K562 (cell line): ENCODE measurements around the gene TBCCD1. TPM values are rescaled to one million over a fixed set of nuclear protein-coding genes. Genes with fewer than 3 reads are reported as not detected.
A peak's percentile ranks its signal among the peaks of the same experiment; 100 is the strongest.

Experiments
- CCNT2 ChIP-seq: IDR thresholded peaks from 2 replicates; pipeline ENCODE4 v1.6.1; 2011; ENCODE audit warnings: borderline replicate concordance, low read depth, mild to moderate bottlenecking, moderate library complexity, mixed read lengths, low read length; ENCODE audit not compliant: insufficient read length; ENCODE audit errors: extremely low read depth
- CEBPB ChIP-seq: fragments of 450-650 bp; IDR thresholded peaks from 2 replicates; pipeline ENCODE4 v1.6.1; 2016; ENCODE audit warnings: missing genetic modification characterization, missing compliant biosample characterization
- ETS2 ChIP-seq: IDR thresholded peaks from 2 replicates; pipeline ENCODE4 v1.6.1; 2016; ENCODE audit warnings: borderline replicate concordance, missing genetic modification characterization, mild to moderate bottlenecking, moderate library complexity, missing compliant biosample characterization; ENCODE audit not compliant: poor library complexity, severe bottlenecking
- GABPB1 ChIP-seq: sonication (generic); formaldehyde crosslinking; IDR thresholded peaks from 2 replicates; pipeline ENCODE4 v1.8.0; 2022; ENCODE audit warnings: mild to moderate bottlenecking, missing genetic modification reagents
- IFI16 ChIP-seq: fragments of 250-450 bp; sonication (Bioruptor Pico); IDR thresholded peaks from 2 replicates; pipeline ENCODE4 v2.1.2; 2022; ENCODE audit warnings: mild to moderate bottlenecking, inconsistent platforms
- KLF10 ChIP-seq: fragments of 250-450 bp; sonication (Bioruptor Pico); IDR thresholded peaks from 2 replicates; pipeline ENCODE4 v1.6.1; 2021; ENCODE audit warnings: matching md5 sums
- MIER1 ChIP-seq: fragments of 450-650 bp; IDR thresholded peaks from 2 replicates; pipeline ENCODE4 v1.6.1; 2016; ENCODE audit warnings: antibody characterized with exemption, mild to moderate bottlenecking, low read depth
- MNT ChIP-seq, 2 experiments: fragments of 450-650 bp; conservative IDR thresholded peaks; 2 replicates each; pipeline ENCODE4 v1.6.1; 2017; ENCODE audit warnings: mild to moderate bottlenecking in 2 of 2, moderate library complexity in 2 of 2
- NCOA1 ChIP-seq: fragments of 450-650 bp; IDR thresholded peaks from 2 replicates; pipeline ENCODE4 v1.6.1; 2016; ENCODE audit warnings: low read depth
- NFYB ChIP-seq: IDR thresholded peaks from 2 replicates; pipeline ENCODE4 v1.6.1; 2011; ENCODE audit warnings: mild to moderate bottlenecking, moderate library complexity; ENCODE audit not compliant: insufficient read length; ENCODE audit errors: extremely low read depth
- NR0B1 ChIP-seq: fragments of 450-650 bp; IDR thresholded peaks from one replicate; pipeline ENCODE4 v1.6.1; 2018; ENCODE audit warnings: mild to moderate bottlenecking, moderate library complexity; ENCODE audit not compliant: partially characterized antibody
- PKNOX1 ChIP-seq: fragments of 450-650 bp; IDR thresholded peaks from 2 replicates; pipeline ENCODE4 v1.6.1; 2016
- POLR2AphosphoS5 ChIP-seq: IDR thresholded peaks from 2 replicates; pipeline ENCODE4 v1.6.1; 2011; ENCODE audit warnings: mild to moderate bottlenecking, low read depth, low read length, moderate library complexity; ENCODE audit not compliant: control insufficient read depth, insufficient read depth
- SIN3B ChIP-seq: fragments of 450-650 bp; IDR thresholded peaks from 2 replicates; pipeline ENCODE4 v1.6.1; 2017; ENCODE audit warnings: low read depth, mild to moderate bottlenecking, moderate library complexity
- TAF7 ChIP-seq: fragments of 450-650 bp; IDR thresholded peaks from 2 replicates; pipeline ENCODE4 v1.6.1; 2016; ENCODE audit warnings: missing genetic modification characterization, missing compliant biosample characterization
- TCF3 ChIP-seq: sonication (generic); formaldehyde crosslinking; IDR thresholded peaks from 2 replicates; pipeline ENCODE4 v1.4.0; 2020; ENCODE audit warnings: mild to moderate bottlenecking, missing genetic modification reagents
- YBX1 ChIP-seq: fragments of 450-650 bp; IDR thresholded peaks from 2 replicates; pipeline ENCODE4 v1.7.1; 2016; ENCODE audit warnings: mild to moderate bottlenecking
- ZC3H4 ChIP-seq: sonication (generic); formaldehyde crosslinking; IDR thresholded peaks from 2 replicates; pipeline ENCODE4 v1.9.0; 2021; ENCODE audit warnings: missing genetic modification reagents, borderline replicate concordance
- ZNF507 ChIP-seq: conservative IDR thresholded peaks from 2 replicates; pipeline ENCODE4 v1.6.1; 2017; ENCODE audit warnings: missing genetic modification characterization, missing compliant biosample characterization
- ZNF639 ChIP-seq, 2 experiments: fragments of 200-800 bp in 1 of 2; sonication (Bioruptor generic) in 1 of 2; sonication (generic) in 1 of 2; formaldehyde crosslinking in 1 of 2; IDR thresholded peaks in 1 of 2; conservative IDR thresholded peaks in 1 of 2; 2 replicates each; pipeline versions ENCODE4 v1.5.0 to v1.6.1; 2016 to 2020; ENCODE audit warnings: missing compliant biosample characterization in 1 of 2, missing genetic modification characterization in 1 of 2, missing genetic modification reagents in 1 of 2
- ZNF707 ChIP-seq: fragments of 250-450 bp; sonication (Bioruptor Pico); conservative IDR thresholded peaks from 2 replicates; pipeline ENCODE4 v1.8.0; 2022; ENCODE audit warnings: inconsistent platforms, mild to moderate bottlenecking, moderate library complexity
- polyA plus RNA-seq, 8 experiments: library from polyadenylated mRNA; depleted of rRNA in 4 of 8; stranded (reverse) in 5 of 8; unstranded in 3 of 8; fragments of >200 nt; fragmentation: Nextera tagmentation in 2 of 8; fragmentation: Illumina TruSeq in 1 of 8; extraction: Ambion mirVana in 2 of 8; extraction: Trizol in 1 of 8; gene quantifications; 2 replicates each; pipeline versions ENCODE4 v1.2.1 to v1.2.3, GENCODE V29; 2011 to 2014; ENCODE audit warnings: inconsistent platforms in 1 of 8, missing spikeins in 1 of 8
- total RNA-seq, 7 experiments: library from RNA; depleted of rRNA in 6 of 7; stranded (reverse); fragments of >200 nt in 6 of 7; fragmentation: Illumina TruSeq in 2 of 7; extraction: Trizol in 2 of 7; gene quantifications; 2 replicates each; pipeline versions ENCODE4 v1.2.1 to v1.2.3, GENCODE V29; 2011 to 2021; ENCODE audit warnings: low replicate concordance in 1 of 7

Gene TBCCD1
- total and polyA plus RNA-seq, 9 of the 15 experiments (the other 6 are each of a cell fraction or from before 2014, with no cell fraction given): 17.7 to 31.1 (median 21.2) TPM

GRCh38 chr3:186570096-186570940, 3.2 kb upstream of the TBCCD1 start, which contains the start of gene DNAJB11 (continued):
- TF ChIP-seq ZNF707 (CRISPR knock-in tag): no peak
- peak; percentile 82 for TF ChIP-seq GABPB1 (CRISPR knock-in tag)
- no peak for TF ChIP-seq ETS2 (tag)
- peak; percentile 96 for TF ChIP-seq POLR2AphosphoS5
- peak; percentile 47; the same call in 1 of the 2 replicates for TF ChIP-seq PKNOX1
- TF ChIP-seq TAF7: peak; percentile 81
- peak; percentile 95 for TF ChIP-seq SIN3B
- TF ChIP-seq CCNT2: no peak
- no peak for TF ChIP-seq MIER1
- peak; percentile 97 for TF ChIP-seq CEBPB (tag)
- no peak for TF ChIP-seq KLF10
- no peak for TF ChIP-seq NR0B1
- peak in 1 of 2 experiments; percentile 78; a peak in 2 of 4 replicates for TF ChIP-seq ZNF639 (CRISPR knock-in tag; conservative IDR thresholded peaks at IDR 0.05 in 1 of 2, IDR thresholded peaks at IDR 0.05 in 1 of 2)
- no peak for TF ChIP-seq IFI16 (CRISPR knock-in tag)
- peak; percentile 87 to 89 for TF ChIP-seq MNT (conservative IDR thresholded peaks at IDR 0.05)
- TF ChIP-seq ZC3H4 (CRISPR knock-in tag): no peak; the same call in 1 of the 2 replicates
- no peak for TF ChIP-seq NCOA1
- no peak for TF ChIP-seq YBX1
- no peak for TF ChIP-seq TCF3 (CRISPR knock-in tag)
- peak; percentile 72 for TF ChIP-seq NFYB
- no peak for TF ChIP-seq ZNF507
